H9 (cell line): ENCODE data around the gene GRIK4. TPM values are rescaled to one million over a fixed set of nuclear protein-coding genes. Genes with fewer than 3 reads are reported as not detected.
A peak's percentile ranks its signal among the peaks of the same experiment; 100 is the strongest.

Source experiments
- DNase-seq: peaks from one replicate; pipeline ENCODE4 v3.0.0-alpha.2; 2017
- H2AFZ ChIP-seq: one replicate; pipeline ENCODE4 v1.6.1; 2013; ENCODE audit warnings: mild to moderate bottlenecking, low read length, control low read depth, moderate library complexity
- H2AK5ac ChIP-seq: 2 replicates; pipeline ENCODE4 v1.6.1; 2013; ENCODE audit warnings: low read length, control low read depth, mixed read lengths; ENCODE audit not compliant: insufficient read length
- H2BK120ac ChIP-seq: one replicate; pipeline ENCODE4 v1.6.1; 2013; ENCODE audit warnings: low read depth, mild to moderate bottlenecking, low read length, control low read depth, inconsistent platforms; ENCODE audit not compliant: poor library complexity, severe bottlenecking
- H2BK12ac ChIP-seq: 2 replicates; pipeline ENCODE4 v1.6.1; 2013; ENCODE audit warnings: low read length, control low read depth, mixed read lengths, low read depth; ENCODE audit not compliant: insufficient read length
- H2BK15ac ChIP-seq: 2 replicates; pipeline ENCODE4 v1.6.1; 2013; ENCODE audit warnings: low read depth, low read length, control low read depth
- H2BK20ac ChIP-seq: one replicate; pipeline ENCODE4 v1.6.1; 2013; ENCODE audit warnings: low read depth, mild to moderate bottlenecking, low read length, control low read depth, inconsistent platforms; ENCODE audit not compliant: poor library complexity, severe bottlenecking
- H2BK5ac ChIP-seq: 2 replicates; pipeline ENCODE4 v1.6.1; 2013; ENCODE audit warnings: low read length, control low read depth, mixed read lengths; ENCODE audit not compliant: insufficient read length
- H3K14ac ChIP-seq: 2 replicates; pipeline ENCODE4 v1.6.1; 2013; ENCODE audit warnings: low read length, control low read depth; ENCODE audit not compliant: insufficient read depth
- H3K18ac ChIP-seq: 2 replicates; pipeline ENCODE4 v1.6.1; 2013; ENCODE audit warnings: low read depth, mild to moderate bottlenecking, mixed read lengths, low read length, control low read depth; ENCODE audit not compliant: insufficient read length
- H3K23ac ChIP-seq: 2 replicates; pipeline ENCODE4 v1.6.1; 2013; ENCODE audit warnings: low read length, control low read depth, mixed read lengths, low read depth; ENCODE audit not compliant: insufficient read length
- H3K23me2 ChIP-seq: 2 replicates; pipeline ENCODE4 v1.6.1; 2013; ENCODE audit warnings: low read depth, mild to moderate bottlenecking, mixed read lengths, low read length, control low read depth; ENCODE audit not compliant: insufficient read length, poor library complexity, severe bottlenecking
- H3K27ac ChIP-seq: 2 replicates; pipeline ENCODE4 v1.5.1; 2013; ENCODE audit warnings: low read length, control low read depth, mixed read lengths, low read depth; ENCODE audit not compliant: insufficient read length
- H3K27me3 ChIP-seq: 2 replicates; pipeline ENCODE4 v1.6.1; 2013; ENCODE audit warnings: low read length, control low read depth, inconsistent platforms; ENCODE audit not compliant: insufficient read depth
- H3K4ac ChIP-seq: 2 replicates; pipeline ENCODE4 v1.6.1; 2013; ENCODE audit warnings: low read depth, mild to moderate bottlenecking, control low read depth, inconsistent platforms, low read length, moderate library complexity
- H3K4me1 ChIP-seq: 2 replicates; pipeline ENCODE4 v1.6.1; 2013; ENCODE audit warnings: low read length, control low read depth, inconsistent platforms; ENCODE audit not compliant: insufficient read depth
- H3K4me2 ChIP-seq: 2 replicates; pipeline ENCODE4 v1.6.1; 2013; ENCODE audit warnings: low read length, control low read depth, mixed read lengths; ENCODE audit not compliant: insufficient read length, insufficient read depth
- H3K56ac ChIP-seq: 2 replicates; pipeline ENCODE4 v1.6.1; 2013; ENCODE audit warnings: low read depth, mild to moderate bottlenecking, mixed read lengths, low read length, control low read depth; ENCODE audit not compliant: insufficient read length
- H3K79me1 ChIP-seq: 2 replicates; pipeline ENCODE4 v1.6.1; 2013; ENCODE audit warnings: low read depth, mild to moderate bottlenecking, moderate library complexity, low read length, control low read depth, inconsistent platforms; ENCODE audit not compliant: insufficient read depth, poor library complexity, severe bottlenecking
- H3K79me2 ChIP-seq: 2 replicates; pipeline ENCODE4 v1.6.1; 2013; ENCODE audit warnings: low read length, control low read depth, inconsistent platforms; ENCODE audit not compliant: insufficient read depth
- H3K9ac ChIP-seq: 2 replicates; pipeline ENCODE4 v1.6.1; 2013; ENCODE audit warnings: low read length, control low read depth, mixed read lengths; ENCODE audit not compliant: insufficient read length; ENCODE audit errors: extremely low read depth
- H3K9me3 ChIP-seq: one replicate; pipeline ENCODE4 v1.6.1; 2013; ENCODE audit warnings: low read depth, low read length, inconsistent platforms; ENCODE audit not compliant: control insufficient read depth
- H3T11ph ChIP-seq: one replicate; pipeline ENCODE4 v1.6.1; 2013; ENCODE audit warnings: mild to moderate bottlenecking, low read length, control low read depth, inconsistent platforms
- H4K20me1 ChIP-seq: one replicate; pipeline ENCODE4 v1.6.1; 2013; ENCODE audit not compliant: control insufficient read depth, insufficient read length, insufficient read depth
- H4K5ac ChIP-seq: 2 replicates; pipeline ENCODE4 v1.6.1; 2013; ENCODE audit warnings: low read depth, mild to moderate bottlenecking, mixed read lengths, low read length, control low read depth; ENCODE audit not compliant: insufficient read length
- H4K8ac ChIP-seq: replicated peaks from 2 replicates; pipeline ENCODE4 v1.6.1; 2013; ENCODE audit warnings: low read length, control low read depth, mixed read lengths, low read depth; ENCODE audit not compliant: insufficient read length
- H4K91ac ChIP-seq: 2 replicates; pipeline ENCODE4 v1.6.1; 2013; ENCODE audit warnings: low read depth, mild to moderate bottlenecking, moderate library complexity, mixed read lengths, low read length, control low read depth; ENCODE audit not compliant: insufficient read length
- H3K27ac Mint-ChIP-seq, 3 experiments: 2 replicates in 2 of 3; 3 replicates in 1 of 3; pipeline ENCODE4 v1.8.0; 2020 to 2021; ENCODE audit warnings: mixed read lengths in 3 of 3, mild to moderate bottlenecking in 1 of 3, moderate library complexity in 1 of 3
- H3K27me3 Mint-ChIP-seq: 2 replicates; pipeline ENCODE4 v1.8.0; 2021; ENCODE audit warnings: low read depth, mild to moderate bottlenecking, moderate library complexity, mixed read lengths
- H3K36me3 Mint-ChIP-seq, 3 experiments: 2 replicates in 2 of 3; 3 replicates in 1 of 3; pipeline ENCODE4 v1.8.0; 2020 to 2021; ENCODE audit warnings: low read depth in 3 of 3, mixed read lengths in 3 of 3; ENCODE audit not compliant: insufficient read depth in 1 of 3
- H3K4me1 Mint-ChIP-seq, 2 experiments: 2 replicates each; pipeline ENCODE4 v1.8.0; 2020; ENCODE audit warnings: mixed read lengths in 2 of 2
- H3K4me3 Mint-ChIP-seq, 2 experiments: 2 replicates in 1 of 2; 3 replicates in 1 of 2; pipeline ENCODE4 v1.8.0; 2020 to 2021; ENCODE audit warnings: mild to moderate bottlenecking in 2 of 2, mixed read lengths in 2 of 2, moderate library complexity in 1 of 2
- H3K9me3 Mint-ChIP-seq, 2 experiments: 2 replicates in 1 of 2; 3 replicates in 1 of 2; pipeline ENCODE4 v1.8.0; 2020; ENCODE audit warnings: mild to moderate bottlenecking in 2 of 2, mixed read lengths in 2 of 2, moderate library complexity in 1 of 2
- CTCF ChIP-seq: fragments of 200-600 bp; sonication (generic); conservative IDR thresholded peaks from 3 replicates; pipeline ENCODE4 v1.8.0; 2021; ENCODE audit warnings: antibody characterized with exemption, mild to moderate bottlenecking
- WGBS: extraction: QIAGEN DNeasy Blood & Tissue Kit; methylation state at CpG from one replicate; pipeline ENCODE4 v1.1.7; 2013; ENCODE audit warnings: missing lambda C conversion rate, low lambda C conversion rate, mixed read lengths; ENCODE audit not compliant: insufficient read length; ENCODE audit errors: extremely low coverage; 5-methylcytosine and 5-hydroxymethylcytosine counted together
- total RNA-seq: library from RNA; stranded (reverse); gene quantifications from 2 replicates; pipeline ENCODE4 v1.2.1, GENCODE V29; 2021

Gene GRIK4
- total RNA-seq, 1 experiment from 2014 or later: 2.3 TPM

- Histone ChIP-seq H2AK5ac (no peak overlapping the region), H3K4me2 (peak overlapping the region; percentile 89), H4K8ac (no peak overlapping the region), H3K18ac (no peak overlapping the region), H3K14ac (no peak overlapping the region), H3K9ac (peak overlapping the region; percentile 82), H2BK20ac (no peak overlapping the region), H3K4me1 (0 out of 2 replicates have a peak, but pooled peaks cover 3% of the 10 kb centered on the region), H4K5ac (no peak overlapping the region), H3K56ac (no peak overlapping the region), H3K23me2 (peaks cover 4% of the 10 kb centered on the region), H2AFZ (no peak overlapping the region), H2BK120ac (no peak overlapping the region), H3K79me1 (no peaks in the 10 kb centered on the region), H2BK5ac (no peak overlapping the region), H3T11ph (no peak overlapping the region), H3K9me3 (no peaks in the 10 kb centered on the region), H2BK12ac (no peak overlapping the region), H3K27me3 (no peaks in the 10 kb centered on the region), H3K4ac (no peak overlapping the region), H2BK15ac (no peak overlapping the region), H3K79me2 (peaks cover 4% of the 10 kb centered on the region; the same call in 1 of the 2 replicates), H3K27ac (no peak overlapping the region), H3K23ac (no peak overlapping the region), H4K20me1 (no peaks in the 10 kb centered on the region), H4K91ac (no peak overlapping the region)
- DNase-seq: no peak
- Mint-ChIP-seq H3K9me3 (no peaks in the 10 kb centered on the region; a peak in 1 of 5 replicates), H3K4me3 (peak overlapping the region; percentile 78 to 81), H3K4me1 (peaks cover 15 to 20% of the 10 kb centered on the region in 2 experiments), H3K27me3 (no peaks in the 10 kb centered on the region), H3K27ac (peak overlapping the region in 1 of 3 experiments; percentile 85; a peak in 3 of 7 replicates), H3K36me3 (no peaks in the 10 kb centered on the region)
- WGBS: no CpG with 5 or more reads among the region's 3 CpGs
- no peak for TF ChIP-seq CTCF
Observed at GRCh38 chr11:121024989-121025388, 513.4 kb downstream of the GRIK4 start.
